ENCODE data around the gene CYTH1.

DNA sequence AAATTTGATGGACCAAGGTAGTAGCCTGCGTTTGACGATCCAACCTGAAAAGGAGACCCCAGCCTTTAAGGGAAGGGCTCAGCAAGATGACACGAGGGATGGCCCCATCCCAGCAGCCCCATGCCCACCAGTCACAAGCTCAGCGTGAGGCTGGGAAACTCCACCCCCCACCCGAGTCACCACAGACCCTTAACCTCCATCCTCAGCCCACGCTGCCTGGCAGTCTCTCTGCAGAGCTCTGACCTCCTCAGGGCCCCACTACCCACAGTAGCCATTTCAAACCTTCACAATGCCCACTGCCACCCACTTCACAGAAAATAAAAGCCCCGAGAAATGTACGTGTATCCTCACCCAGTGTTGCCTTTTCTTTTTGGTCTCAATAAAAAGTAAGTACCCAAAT, 39.9 kb upstream of the CYTH1 start:
- TF ChIP-seq, protein P1, sequence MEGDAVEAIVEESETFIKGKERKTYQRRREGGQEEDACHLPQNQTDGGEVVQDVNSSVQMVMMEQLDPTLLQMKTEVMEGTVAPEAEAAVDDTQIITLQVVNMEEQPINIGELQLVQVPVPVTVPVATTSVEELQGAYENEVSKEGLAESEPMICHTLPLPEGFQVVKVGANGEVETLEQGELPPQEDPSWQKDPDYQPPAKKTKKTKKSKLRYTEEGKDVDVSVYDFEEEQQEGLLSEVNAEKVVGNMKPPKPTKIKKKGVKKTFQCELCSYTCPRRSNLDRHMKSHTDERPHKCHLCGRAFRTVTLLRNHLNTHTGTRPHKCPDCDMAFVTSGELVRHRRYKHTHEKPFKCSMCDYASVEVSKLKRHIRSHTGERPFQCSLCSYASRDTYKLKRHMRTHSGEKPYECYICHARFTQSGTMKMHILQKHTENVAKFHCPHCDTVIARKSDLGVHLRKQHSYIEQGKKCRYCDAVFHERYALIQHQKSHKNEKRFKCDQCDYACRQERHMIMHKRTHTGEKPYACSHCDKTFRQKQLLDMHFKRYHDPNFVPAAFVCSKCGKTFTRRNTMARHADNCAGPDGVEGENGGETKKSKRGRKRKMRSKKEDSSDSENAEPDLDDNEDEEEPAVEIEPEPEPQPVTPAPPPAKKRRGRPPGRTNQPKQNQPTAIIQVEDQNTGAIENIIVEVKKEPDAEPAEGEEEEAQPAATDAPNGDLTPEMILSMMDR (IDR thresholded peaks at IDR 0.05) = no peak
- TF ChIP-seq POLR2A (IDR thresholded peaks at IDR 0.05) = no peak

Data from Peyer's patch (tissue), 4 donors.